ENCODE data around the gene PPP1R3E. TPM values are rescaled to one million over a fixed set of nuclear protein-coding genes. Genes with fewer than 3 reads are reported as not detected.

PPP1R3E gene
- total RNA-seq = 1.00 and 2.1 TPM in 2 replicates

GRCh38 chr14:23302290-23303225 is at the start of gene PPP1R3E:
TSS of gene PPP1R3E (minus strand) at chr14:23302859. CDS start at chr14:23302576, 283 bp downstream.

GRCh38 chr14:23320584-23321571 is 18.2 kb upstream of the PPP1R3E start, which contains the start of gene PABPN1:
TSS of gene PABPN1 (plus strand) at chr14:23321457. CDS start at chr14:23321470, 13 bp downstream.

GRCh38 chr14:23306412-23307145 is 3.9 kb upstream of the PPP1R3E start, which contains the start of gene BCL2L2:
TSS of gene BCL2L2 (plus strand) at chr14:23306833. CDS start at chr14:23307768, 935 bp downstream.

GRCh38 chr14:23286020-23286901 is 16.4 kb downstream of the PPP1R3E start, which contains the start of gene HOMEZ:
TSS of gene HOMEZ (minus strand) at chr14:23286132. CDS start at chr14:23285952, 180 bp downstream.

Other genes with a start within 250 kb of the PPP1R3E start
- 11.5 and 16.7 TPM in 2 replicates for gene CDH24, start 245.3 kb downstream of the PPP1R3E start, total RNA-seq
- gene ACIN1, start 207.7 kb downstream of the PPP1R3E start, total RNA-seq = 65.8 and 66.5 TPM in 2 replicates
- 32.6 and 57.0 TPM in 2 replicates for gene C14orf119, start 207.4 kb downstream of the PPP1R3E start, total RNA-seq
- gene CIROP, start 197.9 kb downstream of the PPP1R3E start, total RNA-seq = not detected in 2 replicates
- gene CEBPE, start 183.6 kb downstream of the PPP1R3E start, total RNA-seq = not detected in 2 replicates
- gene SLC7A8, start 119.2 kb downstream of the PPP1R3E start, total RNA-seq = not detected in 2 replicates
- gene RNF212B, start 64.9 kb downstream of the PPP1R3E start, total RNA-seq = not detected in 2 replicates
- gene HOMEZ, start 16.7 kb downstream of the PPP1R3E start, total RNA-seq = 5.9 and 6.7 TPM in 2 replicates
- gene BCL2L2, start 4.0 kb upstream of the PPP1R3E start, total RNA-seq = 7.7 and 11.4 TPM in 2 replicates
- 61.6 and 76.0 TPM in 2 replicates for gene PABPN1, start 18.6 kb upstream of the PPP1R3E start, total RNA-seq
- 0.20 TPM in 1 of 2 replicates, not detected in the other for gene SLC22A17, start 50.0 kb upstream of the PPP1R3E start, total RNA-seq
- gene EFS, start 62.3 kb upstream of the PPP1R3E start, total RNA-seq = not detected in 2 replicates
- not detected in 2 replicates for gene IL25, start 70.0 kb upstream of the PPP1R3E start, total RNA-seq
- not detected in 2 replicates for gene CMTM5, start 74.2 kb upstream of the PPP1R3E start, total RNA-seq
- gene MYH6, start 105.4 kb upstream of the PPP1R3E start, total RNA-seq = 0.05 TPM in 1 of 2 replicates, not detected in the other
- gene MYH7, start 132.8 kb upstream of the PPP1R3E start, total RNA-seq = not detected in 2 replicates
- gene NGDN, start 166.8 kb upstream of the PPP1R3E start, total RNA-seq = 30.2 and 33.4 TPM in 2 replicates
- gene ZFHX2, start 248.9 kb upstream of the PPP1R3E start, total RNA-seq = under 0.01 and 0.69 TPM in 2 replicates

Data from mammary microvascular endothelial cell (primary cell).